Endothelial cell of umbilical vein (primary cell): Measurements from ENCODE around the gene TBX1. TPM values are rescaled to one million over a fixed set of nuclear protein-coding genes. Genes with fewer than 3 reads are reported as not detected.

ENCODE experiments used
- BruUV-seq: library from RNA; stranded (reverse); fragments of 400-500 nt; replicated peaks from 2 replicates; lab custom pipeline; 2021; lab: Mats Ljungman, UMichigan
- CTCF ChIA-PET: fragments of 300-600, 350-600 bp; sonication (Branson Sonifier 250); formaldehyde crosslinking; loops from one replicate; lab custom pipeline; 2021; ENCODE audit warnings: antibody characterized with exemption, inconsistent platforms; lab: Charles Lee
- POLR2A ChIA-PET: fragments of 300-600, 350-600 bp; sonication (Branson Sonifier 250); formaldehyde crosslinking; loops from one replicate; lab custom pipeline; 2021; ENCODE audit warnings: antibody characterized with exemption, inconsistent platforms; lab: Charles Lee
- DNase-seq: peaks from one replicate; pipeline ENCODE4 v3.0.0-alpha.2; 2011; ENCODE audit warnings: low read depth, low spot score
- FAIRE-seq: peaks from 2 replicates; lab custom pipeline; 2011; peaks lifted over from hg19 to GRCh38; lab: Jason Lieb, UNC
- H2AFZ ChIP-seq: 2 replicates; pipeline ENCODE4 v1.6.0; 2012; ENCODE audit warnings: low read depth, low read length, control low read depth, inconsistent platforms
- H3K27ac ChIP-seq: 2 replicates; pipeline ENCODE4 v1.5.1; 2011; ENCODE audit warnings: low read depth, mild to moderate bottlenecking, control low read depth, low read length, moderate library complexity; ENCODE audit not compliant: insufficient read depth
- H3K27me3 ChIP-seq, 2 experiments: 2 replicates each; pipeline versions ENCODE4 v1.6.0 to v1.6.1; 2011; ENCODE audit warnings: low read length in 2 of 2, mixed read lengths in 1 of 2; ENCODE audit not compliant: control insufficient read depth in 2 of 2, insufficient read depth in 2 of 2
- H3K36me3 ChIP-seq, 2 experiments: 2 replicates in 1 of 2; 3 replicates in 1 of 2; pipeline ENCODE4 v1.5.1; 2011; ENCODE audit warnings: low read length in 2 of 2, mild to moderate bottlenecking in 1 of 2, moderate library complexity in 1 of 2; ENCODE audit not compliant: control insufficient read depth in 2 of 2, insufficient read depth in 2 of 2; ENCODE audit errors: extremely low read depth in 1 of 2
- H3K4me1 ChIP-seq: 3 replicates; pipeline ENCODE4 v1.5.1; 2011; ENCODE audit warnings: mild to moderate bottlenecking, low read length; ENCODE audit not compliant: control insufficient read depth, insufficient read depth; ENCODE audit errors: extremely low read depth
- H3K4me2 ChIP-seq: 2 replicates; pipeline ENCODE4 v1.6.1; 2011; ENCODE audit warnings: low read length, control low read depth, mixed read lengths; ENCODE audit not compliant: insufficient read depth
- H3K4me3 ChIP-seq, 3 experiments: fragments of 200-600 bp in 1 of 3; sonication (generic), shearing (Covaris generic) in 1 of 3; replicated peaks in 1 of 3; 2 replicates each; pipeline ENCODE4 v1.5.1; 2011 to 2016; ENCODE audit warnings: control low read depth in 3 of 3, low read length in 3 of 3, mild to moderate bottlenecking in 2 of 3, inconsistent platforms in 1 of 3, low read depth in 1 of 3, moderate library complexity in 1 of 3; ENCODE audit not compliant: insufficient read depth in 1 of 3
- H3K79me2 ChIP-seq: 2 replicates; pipeline ENCODE4 v1.6.0; 2012; ENCODE audit warnings: low read length, inconsistent platforms; ENCODE audit not compliant: control insufficient read depth, insufficient read depth
- H3K9ac ChIP-seq: replicated peaks from 2 replicates; pipeline ENCODE3; 2011; ENCODE audit warnings: low read length, control low read depth; ENCODE audit not compliant: insufficient read depth; ENCODE audit errors: extremely low read depth
- H3K9me1 ChIP-seq: replicated peaks from 3 replicates; pipeline ENCODE4 v1.6.0; 2011; ENCODE audit warnings: mild to moderate bottlenecking, low read length; ENCODE audit not compliant: control insufficient read depth, insufficient read depth; ENCODE audit errors: extremely low read depth
- H3K9me3 ChIP-seq: replicated peaks from 2 replicates; pipeline ENCODE4 v1.5.1; 2012; ENCODE audit warnings: low read length, inconsistent platforms; ENCODE audit not compliant: control insufficient read depth, insufficient read depth
- H4K20me1 ChIP-seq: replicated peaks from 2 replicates; pipeline ENCODE3; 2011; ENCODE audit warnings: mild to moderate bottlenecking, low read length; ENCODE audit not compliant: control insufficient read depth, insufficient read depth; ENCODE audit errors: extremely low read depth
- CTCF ChIP-seq, 2 donors: IDR thresholded peaks; 1 replicate in 1 of 2; 2 replicates in 1 of 2; pipeline ENCODE4 v1.5.1; 2011; ENCODE audit warnings: low read length in 2 of 2, mild to moderate bottlenecking in 2 of 2, moderate library complexity in 2 of 2, control low read depth in 1 of 2, inconsistent platforms in 1 of 2, low read depth in 1 of 2; ENCODE audit not compliant: insufficient read depth in 1 of 2; ENCODE audit errors: extremely low read depth in 1 of 2
- EZH2 ChIP-seq: IDR thresholded peaks from 2 replicates; pipeline ENCODE4 v1.6.1; 2012; ENCODE audit warnings: borderline replicate concordance, low read depth, mild to moderate bottlenecking, moderate library complexity, low read length, inconsistent platforms; ENCODE audit not compliant: severe bottlenecking
- FOS ChIP-seq: IDR thresholded peaks from 2 replicates; pipeline ENCODE4 v1.6.1; 2011; ENCODE audit warnings: mild to moderate bottlenecking, low read length, moderate library complexity, borderline replicate concordance; ENCODE audit not compliant: insufficient read depth
- GATA2 ChIP-seq: IDR thresholded peaks from 2 replicates; pipeline ENCODE4 v1.7.0; 2011; ENCODE audit warnings: low read depth, mild to moderate bottlenecking, moderate library complexity, mixed read lengths, low read length; ENCODE audit not compliant: insufficient read length, insufficient read depth
- JUN ChIP-seq: IDR thresholded peaks from 2 replicates; pipeline ENCODE4 v1.6.1; 2011; ENCODE audit warnings: borderline replicate concordance, low read depth; ENCODE audit not compliant: insufficient read length, insufficient read depth
- MAX ChIP-seq: IDR thresholded peaks from 2 replicates; pipeline ENCODE4 v1.6.1; 2011; ENCODE audit not compliant: insufficient read depth, insufficient read length
- MYC ChIP-seq: IDR thresholded peaks from one replicate; pipeline ENCODE4 v1.6.1; 2011; ENCODE audit warnings: mild to moderate bottlenecking, low read depth, low read length
- POLR2A ChIP-seq: IDR thresholded peaks from 2 replicates; pipeline ENCODE4 v1.6.1; 2012; ENCODE audit warnings: low read depth, mild to moderate bottlenecking, control low read depth, low read length
- POLR2AphosphoS5 ChIP-seq: IDR thresholded peaks from 2 replicates; pipeline ENCODE4 v1.6.1; 2012; ENCODE audit warnings: low read depth, mild to moderate bottlenecking, control low read depth, low read length, moderate library complexity; ENCODE audit not compliant: insufficient read depth
- dilution Hi-C: fragments of 300-500 bp; cut with MboI; formaldehyde crosslinking; loops from one replicate; pipeline ENCODE4 v1.15.0; 2019; ENCODE audit warnings: low sequenced_read_pairs; ENCODE audit not compliant: extremely low pct_ligation_motif_present
- intact Hi-C: fragments of 100-400 bp; cut with micrococcal nuclease; formaldehyde crosslinking; loops from one replicate; pipeline ENCODE4 v1.10.0; 2022
- polyA plus RNA-seq, 4 experiments: library from polyadenylated mRNA; depleted of rRNA in 3 of 4; stranded (reverse) in 3 of 4; unstranded in 1 of 4; fragments of >200 nt; gene quantifications; 2 replicates each; pipeline versions ENCODE4 v1.2.1 to v1.2.3, GENCODE V29; 2011 to 2012; ENCODE audit warnings: missing spikeins in 1 of 4
- total RNA-seq: library from RNA; stranded (reverse); gene quantifications from 2 replicates; pipeline ENCODE4 v1.2.3, GENCODE V29; 2021

The TBX1 gene
- total and polyA plus RNA-seq, 2 donors (not counting 3 experiments of a cell fraction or from before 2014, with no cell fraction given) = 11.0 to 30.2 TPM

DNA sequence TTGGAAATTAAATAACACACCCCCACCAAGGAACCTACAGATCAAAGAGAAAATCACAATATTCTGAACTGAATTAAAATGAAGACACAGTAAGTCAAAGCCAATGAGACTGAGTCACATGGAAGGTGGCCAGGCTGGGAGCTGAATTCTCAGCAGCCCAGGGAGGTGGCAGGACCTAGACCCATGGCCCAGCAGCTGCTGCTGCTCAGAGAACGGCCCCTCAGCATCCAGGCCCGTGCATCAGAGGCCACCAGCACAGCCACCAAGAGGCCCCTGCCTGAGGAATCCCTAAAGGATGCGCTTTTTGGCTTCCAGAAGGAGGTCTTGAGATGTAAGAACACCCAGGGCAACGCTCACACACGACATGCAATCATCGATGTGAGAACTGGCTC is 35.0 kb downstream of the TBX1 start:
- H3K4me3 ChIP-seq = no peak overlapping the region
- FAIRE-seq (no peak), DNase-seq (no peak)
- dilution Hi-C loops (no loop called here), intact Hi-C loops (no loop called here)
- no peaks in the 10 kb centered on the region for H3K36me3 ChIP-seq
- no peak overlapping the region for H3K27ac ChIP-seq
- no peaks in the 10 kb centered on the region for H3K27me3 ChIP-seq
- no peaks in the 10 kb centered on the region for H3K9me1 ChIP-seq
- ChIA-PET POLR2A (no interaction called here), CTCF (interaction anchor here (0.5 kb wide), 1 partner anchor 201 kb away, joined by 3 read pairs; no protein-coding TSS in a partner anchor)
- no peaks in the 10 kb centered on the region for H4K20me1 ChIP-seq
- H3K79me2 ChIP-seq = no peaks in the 10 kb centered on the region
- no peaks in the 10 kb centered on the region for H3K9me3 ChIP-seq
- H2AFZ ChIP-seq = no peak overlapping the region
- H3K9ac ChIP-seq = no peak overlapping the region
- TF ChIP-seq JUN = no peak
- TF ChIP-seq GATA2 = no peak
- no peak for TF ChIP-seq EZH2
- no peak for TF ChIP-seq FOS
- no peak for TF ChIP-seq POLR2AphosphoS5
- no peak for TF ChIP-seq MYC
- no peak for TF ChIP-seq CTCF (IDR thresholded peaks at IDR 0.05; ENCODE audit: extremely low read depth in 1 of 2, insufficient read depth in 1 of 2, low read depth in 1 of 2, low read length in 2 of 2)
- no peak for TF ChIP-seq POLR2A
- no peak for TF ChIP-seq MAX
- BruUV-seq = no TSS peak
- no peak overlapping the region for H3K4me2 ChIP-seq
- H3K4me1 ChIP-seq = no peaks in the 10 kb centered on the region
